Measurements from ENCODE around the gene UQCR11.

The UQCR11 gene

DNA sequence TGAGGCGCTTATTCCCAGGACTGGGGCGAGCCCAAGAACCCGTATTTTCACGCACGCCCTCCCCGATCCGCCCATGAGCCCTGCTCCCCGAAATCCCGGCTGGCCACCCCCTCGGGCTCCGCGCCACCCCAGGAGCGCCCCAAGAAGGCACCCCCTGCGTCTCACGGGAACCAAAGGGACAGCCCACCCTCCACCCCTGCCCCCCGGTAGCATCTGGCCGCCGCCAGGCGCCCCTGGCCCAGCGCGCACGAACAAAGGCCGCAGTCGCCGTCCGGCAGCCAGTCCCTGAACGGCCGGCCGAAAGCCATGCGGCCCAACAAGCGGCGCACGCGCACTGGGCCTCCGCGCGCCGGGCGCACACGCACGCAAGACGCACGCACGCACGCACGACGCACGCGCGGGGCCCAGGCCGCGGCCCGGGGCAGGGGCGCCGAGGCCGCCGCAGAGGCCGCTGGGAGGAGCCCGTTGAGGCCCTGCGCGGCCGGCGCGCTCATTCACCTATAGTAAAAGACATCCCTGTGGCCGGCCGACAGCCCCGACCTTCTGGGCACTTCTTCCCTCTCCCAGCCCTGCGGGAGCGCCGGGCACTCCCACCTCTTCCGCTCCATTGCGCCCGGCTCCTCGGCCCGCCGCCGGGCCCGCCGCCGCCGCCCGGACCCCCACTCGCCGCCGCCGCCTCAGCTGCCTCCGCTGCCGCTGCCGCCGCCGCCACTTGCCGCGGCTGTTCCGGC, 13.1 kb downstream of the UQCR11 start:
- DNase-seq (ENCODE audit: low read depth in 2 of 2) = peak; percentile 68 to 73

DNA sequence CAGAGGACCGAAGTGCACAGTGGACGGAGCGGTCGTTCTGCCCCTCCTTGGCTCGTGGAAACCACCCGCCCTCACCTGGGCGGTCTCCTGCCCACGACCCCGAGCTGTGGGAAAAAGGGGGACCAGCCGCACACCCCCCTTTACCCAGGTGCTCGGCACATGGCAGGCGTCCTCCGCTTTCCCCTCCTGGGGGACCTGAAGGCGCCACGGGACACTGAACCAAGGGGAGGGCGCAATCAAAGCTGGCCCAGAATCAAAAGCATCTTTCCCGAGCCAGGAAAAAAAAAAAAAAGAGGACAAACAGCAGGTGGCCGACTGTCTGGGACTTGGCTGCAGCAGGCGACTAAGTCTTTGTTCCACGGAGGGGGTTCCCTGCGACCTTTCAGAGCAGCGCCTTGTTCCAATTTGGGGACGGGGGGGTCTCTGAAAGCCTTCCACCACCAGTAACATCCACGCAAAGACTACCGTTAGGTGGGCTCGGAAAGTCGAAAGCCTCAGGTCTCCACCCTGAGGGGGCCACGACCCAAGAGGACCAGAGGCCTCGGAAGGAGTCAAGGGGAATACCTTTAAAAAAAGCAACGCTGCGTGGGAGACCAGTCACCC, 13.7 kb downstream of the UQCR11 start:
- no peak for DNase-seq (ENCODE audit: low read depth in 2 of 2)

DNA sequence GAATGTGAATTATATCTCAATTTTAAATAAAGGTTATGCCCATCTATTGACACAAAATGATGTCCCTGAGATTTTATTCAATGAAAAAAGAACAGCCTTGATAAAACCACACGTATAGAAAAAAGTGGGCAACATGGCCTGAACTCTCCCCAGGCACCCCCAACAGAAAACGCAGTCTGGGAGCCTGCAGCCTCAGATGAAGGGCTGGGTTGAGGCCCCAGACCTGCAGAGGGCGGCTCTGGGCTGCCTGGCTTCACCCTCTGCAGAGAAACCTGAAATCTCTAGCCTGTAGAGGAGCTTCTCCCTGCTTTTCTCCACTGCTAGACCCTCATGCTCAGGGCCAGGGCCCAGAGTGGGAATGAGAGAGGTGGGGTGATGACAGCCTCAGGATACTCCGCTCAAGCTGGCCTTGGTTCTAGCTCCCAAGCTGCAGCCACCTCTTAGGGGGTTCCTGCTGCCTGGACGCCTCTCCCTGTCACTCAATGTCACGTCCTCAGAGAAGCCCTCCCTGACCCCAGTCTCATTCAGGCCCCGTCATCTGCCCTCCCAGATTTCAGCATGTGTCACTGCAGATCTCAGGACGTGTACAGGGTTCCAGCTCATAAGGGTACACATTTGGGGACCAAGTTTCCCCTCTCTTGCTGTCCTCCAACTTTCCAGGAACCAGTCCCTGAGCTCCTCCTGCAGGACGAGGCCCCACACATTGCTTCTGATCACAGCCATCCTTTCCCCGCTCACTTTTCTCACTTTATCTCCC, 14.4 kb downstream of the UQCR11 start:
- DNase-seq (ENCODE audit: low read depth in 2 of 2) = no peak

DNA sequence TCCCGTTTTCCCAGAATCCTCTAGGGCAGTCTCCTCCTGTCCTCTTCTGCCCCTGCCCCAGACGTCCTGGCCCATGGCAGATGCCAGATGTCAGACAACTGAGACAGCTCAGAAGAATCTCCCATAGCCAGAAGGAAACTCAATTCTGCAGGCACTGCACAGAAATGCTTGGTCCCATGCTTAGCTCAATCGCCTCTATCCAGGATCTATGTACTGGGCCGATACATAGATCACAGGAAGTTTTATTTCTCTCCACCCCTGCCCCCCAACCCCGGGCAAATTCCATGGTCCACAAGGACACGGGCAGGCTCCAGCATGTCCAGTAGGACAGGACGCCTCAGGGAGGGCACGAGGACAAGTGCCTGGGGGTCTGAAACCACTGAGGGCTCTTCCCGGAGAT, 17.4 kb downstream of the UQCR11 start:
- DNase-seq (ENCODE audit: low read depth in 2 of 2) = no peak

DNA sequence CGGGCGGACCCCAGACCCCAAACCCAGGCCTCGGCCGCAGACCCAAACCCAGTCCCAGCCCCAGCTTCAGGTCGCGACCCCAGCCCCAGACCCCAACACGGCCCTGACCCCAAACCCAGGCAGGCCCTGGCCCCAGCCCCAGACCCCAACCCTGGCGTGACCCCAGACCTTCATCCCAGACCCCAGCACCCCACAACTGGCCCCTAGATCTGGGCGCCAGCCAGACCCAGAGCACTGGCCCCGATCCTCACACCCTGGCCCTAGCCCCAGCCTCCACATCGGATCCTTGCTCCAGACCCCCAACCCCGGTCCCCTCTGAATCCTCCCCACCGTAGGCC, 20.1 kb downstream of the UQCR11 start:
- no peak for DNase-seq (ENCODE audit: low read depth in 2 of 2)

DNA sequence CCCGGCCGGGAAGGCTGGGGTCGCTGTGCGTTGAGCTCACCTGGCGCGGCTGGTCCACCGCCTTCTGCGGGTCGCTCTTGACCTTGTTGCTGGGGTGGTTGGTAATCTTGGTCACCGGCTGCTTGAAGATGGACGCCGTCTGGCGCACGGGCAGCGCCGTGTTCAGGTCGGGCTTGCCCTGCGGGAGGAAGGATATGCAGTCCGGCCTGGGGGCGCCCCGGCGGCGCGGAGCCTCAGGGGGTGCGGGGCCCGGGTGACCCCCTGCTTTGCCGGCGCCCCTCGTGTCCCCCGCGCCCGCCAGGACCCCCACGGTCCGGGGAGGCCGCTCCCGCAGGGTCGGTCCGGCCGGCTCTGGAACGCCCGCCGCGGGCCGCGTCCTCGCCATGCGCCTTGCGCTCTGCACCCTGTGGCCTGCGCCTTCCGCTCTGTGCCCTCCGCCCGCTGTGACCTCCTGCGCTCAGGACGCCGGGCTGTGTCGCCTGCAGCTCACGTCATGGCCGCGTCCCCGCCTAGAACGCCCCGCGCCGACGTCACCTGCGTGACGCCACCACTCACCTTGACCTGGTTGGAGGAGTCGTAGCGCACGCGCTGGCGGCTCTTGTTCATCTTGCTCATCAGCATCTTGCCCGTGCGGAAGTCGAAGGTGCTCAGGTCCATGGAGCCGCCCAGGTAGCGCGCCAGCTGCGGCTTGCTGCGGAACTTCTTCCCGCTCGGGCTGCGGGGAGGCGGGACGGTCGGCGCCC, 20.6 kb downstream of the UQCR11 start:
- DNase-seq (ENCODE audit: low read depth in 2 of 2) = no peak

DNA sequence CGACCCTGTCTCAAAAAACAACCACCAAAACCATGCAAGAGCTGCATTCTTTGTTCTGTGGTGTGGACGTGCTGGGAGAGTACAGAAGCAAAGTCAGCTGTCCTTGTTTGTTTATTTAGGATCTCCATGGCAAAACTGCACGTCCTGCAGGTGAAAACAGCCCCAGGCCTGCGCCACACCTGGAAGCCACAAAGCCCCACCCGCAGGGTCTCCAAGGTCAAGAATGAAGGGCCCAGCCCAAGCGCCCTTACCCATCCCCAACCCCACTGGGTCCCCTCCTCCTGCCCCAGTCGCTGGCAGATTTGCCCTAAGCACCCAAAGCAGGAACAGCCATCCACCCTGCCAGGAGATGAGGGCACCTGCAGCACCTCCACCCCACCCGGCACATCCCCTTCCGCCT, 23.1 kb downstream of the UQCR11 start:
- DNase-seq (ENCODE audit: low read depth in 2 of 2) = no peak

DNA sequence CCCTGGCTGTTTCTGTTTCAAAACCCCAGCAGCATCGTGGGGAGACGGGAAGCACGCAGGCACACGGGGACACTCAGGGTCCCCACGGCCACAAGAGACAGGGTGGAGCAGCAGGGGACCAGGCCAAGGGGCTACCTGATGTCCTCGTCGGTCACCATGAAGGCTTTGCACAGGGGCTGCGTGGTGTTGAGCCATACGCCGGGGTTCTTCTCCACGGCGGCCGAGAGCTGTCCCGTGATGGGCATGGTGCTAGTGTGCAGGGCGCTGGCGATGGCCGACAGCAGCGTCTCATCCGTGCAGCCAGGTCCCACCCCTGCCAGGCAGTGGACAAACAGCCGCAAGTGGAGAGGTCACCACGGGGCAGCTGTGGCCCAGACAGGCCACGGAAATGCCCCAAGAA, 24.3 kb downstream of the UQCR11 start:
- no peak for DNase-seq (ENCODE audit: low read depth in 2 of 2)

DNA sequence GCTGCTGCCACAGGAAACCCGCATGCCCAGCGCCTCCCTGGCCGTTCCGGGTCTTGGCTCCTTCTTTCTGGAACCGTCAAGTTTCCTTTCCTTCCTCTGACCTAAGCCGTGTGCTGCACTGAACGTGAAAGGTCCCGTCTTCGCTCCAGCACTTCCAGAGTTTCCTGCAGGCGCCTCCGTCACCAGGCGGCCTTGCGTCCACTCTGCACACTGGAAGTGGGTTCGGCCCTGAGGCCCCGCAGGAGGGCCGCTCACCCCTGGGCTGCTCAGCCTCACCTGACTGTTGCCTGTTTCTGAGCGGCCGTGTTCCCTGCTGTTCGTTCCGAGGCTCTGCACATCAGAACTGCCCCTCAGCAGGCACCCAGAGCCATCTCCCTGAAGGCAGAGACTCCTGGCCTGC, 24.9 kb downstream of the UQCR11 start:
- DNase-seq (ENCODE audit: low read depth in 2 of 2) = no peak

DNA sequence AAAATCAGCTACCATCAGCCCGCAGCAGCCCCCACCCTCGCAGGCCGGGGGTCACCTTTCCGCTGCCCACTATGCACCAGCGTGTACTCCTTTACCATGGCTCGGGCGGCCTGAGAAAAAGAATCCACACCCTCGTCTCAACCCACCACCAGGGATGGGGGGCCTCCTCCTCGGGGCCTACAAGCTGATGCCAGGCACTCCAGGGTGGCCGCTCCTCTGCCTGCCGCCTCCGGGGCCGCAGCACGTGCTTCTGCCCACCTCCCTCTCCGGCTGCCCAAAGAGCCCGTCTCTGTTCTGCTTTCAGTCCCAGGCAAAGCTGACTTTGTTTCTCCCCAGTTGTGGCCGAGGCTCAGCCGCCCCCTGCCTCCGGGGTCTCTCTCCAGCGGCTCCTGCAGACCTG, 26.0 kb downstream of the UQCR11 start:
- no peak for DNase-seq (ENCODE audit: low read depth in 2 of 2)

DNA sequence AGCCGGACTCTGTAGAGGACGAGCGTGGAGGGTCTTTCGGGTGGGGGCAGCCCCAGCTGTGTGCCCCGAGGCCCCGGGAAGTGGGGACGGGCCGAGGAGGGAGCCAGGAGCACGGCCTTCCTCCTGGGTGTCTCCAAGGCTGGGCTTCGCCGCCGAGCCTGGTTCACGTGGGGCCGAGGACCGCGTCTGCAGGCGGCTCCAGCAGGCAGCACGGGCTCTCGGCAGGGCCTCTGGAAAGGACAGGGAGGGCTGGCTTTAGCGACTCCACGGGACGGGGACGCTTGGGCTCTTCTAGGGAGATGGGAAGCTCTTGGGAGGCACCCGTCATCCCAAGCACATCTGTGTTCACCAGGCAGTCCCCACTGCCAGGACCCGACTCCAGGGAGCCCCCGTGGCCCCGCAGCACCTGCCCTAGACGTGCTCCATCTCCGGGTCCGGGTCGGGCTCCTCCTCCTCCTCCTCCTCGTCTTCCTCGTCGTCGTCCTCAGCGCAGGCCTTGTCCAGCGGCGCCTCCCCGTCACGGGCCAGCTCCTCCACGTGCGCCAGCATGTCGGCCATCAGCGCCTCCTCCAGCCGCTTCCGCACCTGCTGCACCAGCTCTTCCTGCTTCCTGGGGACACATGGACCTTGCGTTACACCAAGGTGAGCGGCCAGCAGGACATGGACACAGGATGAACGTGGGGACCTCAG, 27.2 kb downstream of the UQCR11 start:
- DNase-seq (ENCODE audit: low read depth in 2 of 2) = no peak

DNA sequence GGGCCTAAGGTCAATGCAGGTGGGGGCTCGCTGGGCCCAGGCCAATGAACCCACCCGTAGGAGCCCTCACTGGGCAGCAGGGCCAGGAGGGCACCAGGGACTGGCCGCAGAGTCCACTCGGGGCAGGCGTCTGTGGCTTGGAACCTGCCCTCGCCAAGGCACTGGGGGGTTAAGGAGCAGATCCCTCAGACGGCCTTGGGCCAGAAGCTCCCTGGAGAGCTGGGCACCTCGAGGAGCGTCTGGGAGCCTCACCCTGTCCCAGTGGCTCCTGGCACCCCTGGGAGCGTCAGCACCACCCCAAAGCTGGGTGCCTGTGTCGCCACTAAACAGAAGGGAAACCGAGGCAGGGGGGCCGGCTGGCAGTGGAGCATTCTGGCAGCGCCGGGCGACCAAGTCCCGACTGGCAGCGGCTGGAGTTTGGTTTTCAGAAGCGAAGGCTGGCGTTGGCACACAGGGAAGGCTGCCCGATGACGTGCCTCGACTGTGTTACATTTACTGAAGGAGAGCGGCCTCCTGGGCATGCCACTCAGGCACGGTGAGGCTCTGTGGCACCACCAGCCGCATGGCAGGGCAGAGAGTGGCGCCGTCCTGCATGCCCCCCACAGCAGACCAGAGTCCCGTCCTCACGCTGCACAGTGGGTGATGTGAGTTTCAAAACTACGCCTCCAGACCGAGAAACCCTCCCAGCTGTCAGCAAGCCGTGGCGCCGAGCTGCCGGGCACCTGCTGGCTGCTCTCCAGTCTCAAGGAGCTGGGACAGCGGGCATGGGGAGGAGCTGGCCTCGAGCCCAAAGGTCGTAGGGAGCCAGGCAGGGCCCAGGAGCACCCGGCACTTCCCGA, 28.0 kb downstream of the UQCR11 start:
- DNase-seq (ENCODE audit: low read depth in 2 of 2) = no peak

DNA sequence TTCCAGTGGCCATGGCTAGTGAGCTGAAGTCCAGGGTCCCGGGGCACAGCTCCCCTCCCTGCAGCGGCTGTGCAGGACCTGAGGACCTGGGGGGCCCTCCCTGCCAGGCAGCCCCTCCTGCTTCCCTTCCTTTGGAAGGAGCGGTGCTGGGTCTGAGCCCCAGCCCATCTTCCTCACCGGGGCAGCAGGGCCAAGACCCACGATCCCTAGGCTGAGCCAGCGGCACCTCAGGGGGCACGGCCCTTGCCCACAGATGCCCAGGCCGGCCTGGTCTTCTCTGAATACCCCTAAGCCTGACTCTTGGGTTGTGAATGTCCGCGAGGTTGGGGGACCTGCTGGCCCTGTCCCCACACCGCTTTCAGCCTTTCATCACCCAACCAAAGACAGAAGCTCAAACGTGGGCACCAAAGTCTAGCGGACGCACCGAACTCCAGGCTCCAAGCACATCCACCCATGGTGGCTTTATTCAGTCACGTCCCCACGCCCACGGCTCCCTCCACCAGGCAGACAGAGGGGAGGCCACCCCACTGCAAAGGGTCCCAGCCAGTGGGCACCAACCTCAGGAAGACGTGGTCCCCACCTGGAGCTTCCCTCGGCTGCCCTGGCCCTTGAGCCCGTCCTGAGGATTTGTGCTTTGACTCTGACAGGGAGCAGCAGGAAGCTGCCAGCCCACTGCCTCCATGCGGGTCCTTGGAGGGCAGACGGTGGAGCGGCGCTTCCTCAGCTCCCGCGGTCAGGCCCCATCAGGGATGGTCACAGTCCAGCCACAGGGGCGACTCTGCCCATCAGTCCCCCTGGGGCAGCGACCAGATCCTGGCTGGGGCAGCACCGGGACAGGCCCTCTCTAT, 28.8 kb downstream of the UQCR11 start:
- DNase-seq (ENCODE audit: low read depth in 2 of 2) = no peak

DNA sequence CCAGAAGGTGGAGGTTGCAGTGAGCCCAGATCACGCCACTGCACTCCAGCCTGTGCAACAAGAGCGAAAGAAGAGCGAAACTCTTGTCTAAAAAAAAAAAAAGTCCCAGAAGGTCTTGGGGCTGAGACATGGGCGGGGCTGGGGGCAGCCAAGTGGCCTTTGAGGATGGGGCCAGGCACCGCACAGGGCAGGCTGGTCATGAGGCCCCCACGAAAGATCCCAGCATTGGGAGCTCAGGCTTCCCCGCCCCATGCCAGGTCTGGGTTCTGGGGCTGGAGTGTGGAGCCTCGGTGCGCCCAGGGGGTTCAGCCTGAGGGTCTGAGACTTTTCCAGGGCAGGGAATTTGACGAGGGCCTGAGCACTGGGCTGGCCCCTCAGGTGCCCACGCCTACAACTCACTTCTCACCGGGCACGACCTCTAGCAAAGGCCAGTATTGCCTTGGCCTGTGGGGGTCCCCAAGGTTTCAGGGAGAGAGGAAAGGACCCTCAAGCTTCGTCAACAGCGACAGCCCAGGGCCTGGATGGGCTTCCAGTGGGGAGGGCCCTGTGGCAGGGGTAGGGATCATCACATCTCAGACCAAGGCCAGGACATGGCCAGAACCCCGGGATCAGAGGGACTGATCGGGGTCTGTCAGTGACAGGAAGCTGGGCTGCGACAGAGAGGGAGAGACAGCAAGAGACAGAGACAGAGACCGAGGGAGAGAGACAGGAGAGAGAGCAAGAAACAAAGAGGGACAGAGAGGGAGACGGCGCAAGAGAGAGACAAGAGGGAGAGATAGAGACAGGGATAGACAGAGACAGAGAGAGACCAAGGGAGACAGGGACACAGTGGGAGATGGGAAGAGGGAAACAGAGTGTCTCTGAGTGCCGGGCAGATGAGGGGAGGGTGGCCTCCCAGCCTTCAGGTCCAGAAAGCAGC, 29.7 kb downstream of the UQCR11 start:
- no peak for DNase-seq (ENCODE audit: low read depth in 2 of 2)

DNA sequence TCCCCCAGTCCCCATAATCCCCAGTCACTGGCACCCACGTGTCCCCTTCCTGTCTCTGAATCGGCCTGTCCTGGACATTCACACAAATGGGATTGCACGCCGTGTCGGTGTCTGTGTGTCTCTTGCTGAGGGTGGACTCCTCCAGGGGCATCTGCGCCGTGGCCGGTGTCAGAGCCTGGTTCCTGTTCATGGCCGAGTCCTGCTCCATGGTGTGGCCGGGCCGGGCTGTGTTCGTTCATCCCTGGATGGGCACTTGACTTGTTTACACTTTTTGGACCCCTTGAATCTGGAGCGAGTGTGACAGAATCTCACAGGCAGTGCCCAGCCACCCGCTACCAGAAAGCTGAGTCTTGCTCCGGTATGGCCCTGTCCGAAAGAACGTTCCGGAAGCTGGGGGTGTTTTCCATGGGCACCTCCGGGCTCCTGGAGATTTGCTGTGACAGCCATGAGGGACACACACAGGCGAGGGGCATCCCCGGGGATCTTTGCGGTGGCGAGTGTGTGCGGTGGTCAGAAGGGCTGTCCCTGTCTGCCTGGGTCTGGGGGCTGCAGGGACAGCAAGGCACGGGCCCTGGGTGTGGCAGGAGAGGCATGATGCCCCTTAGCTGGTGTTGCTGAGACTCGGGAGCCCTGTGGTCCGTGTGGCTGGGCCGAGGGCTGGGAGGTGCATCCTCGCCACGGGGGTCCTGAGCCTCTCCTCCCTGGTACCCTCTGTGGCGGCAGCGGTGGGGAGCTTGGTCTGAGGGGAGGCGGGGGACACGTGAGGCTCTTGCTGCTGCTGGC, 30.7 kb downstream of the UQCR11 start:
- no peak for DNase-seq (ENCODE audit: low read depth in 2 of 2)

DNA sequence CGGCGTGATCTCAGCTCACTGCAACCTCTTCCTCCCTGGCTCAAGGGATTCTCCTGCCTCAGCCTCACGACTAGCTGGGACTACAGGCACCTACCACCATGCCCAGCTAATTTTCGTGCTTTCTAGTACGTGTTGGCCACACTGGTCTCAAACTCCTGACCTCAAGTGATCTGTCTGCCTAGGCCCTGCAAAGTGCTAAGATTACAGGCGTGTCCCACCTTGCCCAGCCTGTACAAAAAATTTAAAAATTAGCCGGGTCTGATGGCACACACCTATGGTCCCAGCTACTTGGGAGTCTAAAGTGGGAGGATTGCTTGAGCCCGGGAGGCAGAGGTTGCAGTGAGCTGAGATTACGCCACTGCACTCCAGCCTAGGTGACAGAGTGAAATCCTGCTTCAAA, 32.5 kb downstream of the UQCR11 start:
- DNase-seq (ENCODE audit: low read depth in 2 of 2) = no peak

DNA sequence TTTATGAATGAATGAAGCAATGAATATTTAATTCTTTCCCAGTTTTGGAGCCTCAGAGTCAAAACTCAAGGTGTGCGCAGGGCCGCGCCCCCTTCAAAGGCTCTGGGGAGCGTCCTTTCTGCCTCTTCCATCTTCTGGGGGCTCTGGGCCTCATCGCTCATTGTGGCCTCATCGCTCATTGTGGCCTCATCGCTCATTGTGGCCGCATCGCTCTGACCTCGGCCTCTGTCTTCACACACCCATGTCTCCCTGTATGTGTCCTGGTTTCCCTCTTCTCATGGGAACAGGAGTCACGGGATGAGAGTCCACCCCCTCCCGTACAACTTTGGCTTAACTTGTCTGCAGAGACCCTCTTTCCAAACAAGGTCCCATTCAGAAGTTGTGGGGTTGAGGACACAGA, 33.9 kb downstream of the UQCR11 start:
- DNase-seq (ENCODE audit: low read depth in 2 of 2) = no peak

DNA sequence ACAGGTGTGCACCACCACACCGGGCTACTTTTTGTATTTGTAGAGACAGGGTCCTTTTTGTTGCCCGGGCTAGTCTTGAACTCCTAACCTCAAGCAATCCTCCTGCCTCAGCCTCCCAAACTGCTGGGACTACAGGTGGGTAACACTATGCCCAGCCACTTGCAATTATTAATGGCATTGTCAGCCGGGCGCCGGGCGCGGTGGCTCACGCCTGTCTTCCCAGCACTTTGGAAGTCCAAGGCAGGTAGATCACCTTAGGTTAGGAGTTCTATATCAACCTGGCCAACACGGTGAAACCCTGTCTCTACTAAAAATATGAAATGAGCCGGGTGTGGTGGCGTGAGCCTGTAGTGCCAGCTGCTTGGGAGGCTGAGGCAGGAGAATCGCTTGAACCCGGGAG, 34.4 kb downstream of the UQCR11 start:
- no peak for DNase-seq (ENCODE audit: low read depth in 2 of 2)

Data from fibroblast of skin of left biceps (primary cell).